DOHH2 (cell line): ENCODE measurements around the gene TRABD.
A peak's percentile ranks its signal among the peaks of the same experiment; 100 is the strongest.

Source experiments
- H3F3A ChIP-seq: fragments of 200-600 bp; sonication (generic), shearing (Covaris generic); 2 replicates; pipeline ENCODE4 v1.6.0; 2016; ENCODE audit warnings: antibody characterized with exemption, mild to moderate bottlenecking; ENCODE audit not compliant: control insufficient read depth, insufficient read depth
- H3K27ac ChIP-seq: fragments of 200-600 bp; sonication (generic); 2 replicates; pipeline ENCODE4 v1.5.1; 2014; ENCODE audit warnings: low read depth, mild to moderate bottlenecking, low read length, moderate library complexity
- H3K27me3 ChIP-seq: fragments of 200-600 bp; sonication (generic); 2 replicates; pipeline ENCODE4 v1.6.1; 2014; ENCODE audit warnings: mild to moderate bottlenecking, low read length, mixed read lengths; ENCODE audit not compliant: control insufficient read depth
- H3K36me3 ChIP-seq: fragments of 200-600 bp; sonication (generic); 2 replicates; pipeline ENCODE4 v1.6.1; 2014; ENCODE audit warnings: mild to moderate bottlenecking, low read length, moderate library complexity, mixed read lengths; ENCODE audit not compliant: control insufficient read depth
- H3K4me1 ChIP-seq: fragments of 200-600 bp; sonication (generic); 2 replicates; pipeline ENCODE4 v1.6.1; 2014; ENCODE audit warnings: mild to moderate bottlenecking, low read length, mixed read lengths; ENCODE audit not compliant: control insufficient read depth
- H3K4me2 ChIP-seq: fragments of 200-600 bp; sonication (generic); 2 replicates; pipeline ENCODE4 v1.6.0; 2014; ENCODE audit warnings: mild to moderate bottlenecking, low read length, moderate library complexity
- H3K4me3 ChIP-seq: fragments of 200-600 bp; sonication (generic); 2 replicates; pipeline ENCODE4 v1.5.1; 2014; ENCODE audit warnings: mild to moderate bottlenecking, low read length, mixed read lengths
- H3K79me2 ChIP-seq: fragments of 200-600 bp; sonication (generic); 2 replicates; pipeline ENCODE4 v1.6.1; 2014; ENCODE audit warnings: mild to moderate bottlenecking, low read length, mixed read lengths; ENCODE audit not compliant: control insufficient read depth
- H3K9me2 ChIP-seq: fragments of 200-600 bp; sonication (generic); replicated peaks from 2 replicates; pipeline ENCODE4 v1.6.1; 2014; ENCODE audit warnings: mild to moderate bottlenecking, low read length, mixed read lengths; ENCODE audit not compliant: control insufficient read depth
- H3K9me3 ChIP-seq: fragments of 200-600 bp; sonication (generic); 2 replicates; pipeline ENCODE4 v1.6.1; 2014; ENCODE audit warnings: antibody characterized with exemption, low read length, mixed read lengths; ENCODE audit not compliant: control insufficient read depth, insufficient read depth
- H4K20me1 ChIP-seq: fragments of 200-600 bp; sonication (generic); 2 replicates; pipeline ENCODE4 v1.6.0; 2014; ENCODE audit warnings: low read depth, mild to moderate bottlenecking, antibody characterized with exemption, low read length, moderate library complexity; ENCODE audit not compliant: control insufficient read depth, insufficient read depth
- EZH2phosphoT487 ChIP-seq: fragments of 200-600 bp; sonication (generic); IDR thresholded peaks from 2 replicates; pipeline ENCODE4 v1.6.1; 2017; ENCODE audit warnings: borderline replicate concordance, mild to moderate bottlenecking, antibody characterized with exemption, low read length, moderate library complexity, mixed read lengths
- TF ChIP-seq, protein P1 (sequence below): fragments of 200-600 bp; sonication (generic); IDR thresholded peaks from one replicate; pipeline ENCODE4 v1.5.1; 2014; ENCODE audit warnings: antibody characterized with exemption, mild to moderate bottlenecking, low read depth, low read length; ENCODE audit not compliant: poor library complexity, severe bottlenecking

Gene TRABD

DNA sequence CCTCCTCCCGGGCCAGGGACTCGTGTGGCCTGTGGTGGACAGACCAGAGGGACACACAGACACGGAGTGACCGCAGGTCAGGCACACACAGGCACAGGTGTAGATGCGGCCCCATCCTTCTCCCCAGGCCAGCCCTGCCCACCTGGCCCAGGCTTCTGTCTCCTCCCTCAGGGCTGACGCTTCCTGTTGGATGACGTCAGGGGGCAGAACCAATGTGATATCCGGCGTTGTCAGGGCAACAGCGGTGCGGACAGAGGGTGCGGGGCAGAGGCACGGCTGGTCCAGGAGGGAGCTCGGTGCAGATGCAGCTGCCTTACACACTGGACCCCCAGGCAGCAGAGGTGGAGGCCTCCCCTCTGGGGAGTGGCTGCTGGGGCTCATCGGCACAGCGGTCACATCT, 62.0 kb downstream of the TRABD start:
- Histone ChIP-seq H3K27ac (no peak overlapping the region), H3K4me2 (peak overlapping the region; percentile 12; the same call in 1 of the 2 replicates)

DNA sequence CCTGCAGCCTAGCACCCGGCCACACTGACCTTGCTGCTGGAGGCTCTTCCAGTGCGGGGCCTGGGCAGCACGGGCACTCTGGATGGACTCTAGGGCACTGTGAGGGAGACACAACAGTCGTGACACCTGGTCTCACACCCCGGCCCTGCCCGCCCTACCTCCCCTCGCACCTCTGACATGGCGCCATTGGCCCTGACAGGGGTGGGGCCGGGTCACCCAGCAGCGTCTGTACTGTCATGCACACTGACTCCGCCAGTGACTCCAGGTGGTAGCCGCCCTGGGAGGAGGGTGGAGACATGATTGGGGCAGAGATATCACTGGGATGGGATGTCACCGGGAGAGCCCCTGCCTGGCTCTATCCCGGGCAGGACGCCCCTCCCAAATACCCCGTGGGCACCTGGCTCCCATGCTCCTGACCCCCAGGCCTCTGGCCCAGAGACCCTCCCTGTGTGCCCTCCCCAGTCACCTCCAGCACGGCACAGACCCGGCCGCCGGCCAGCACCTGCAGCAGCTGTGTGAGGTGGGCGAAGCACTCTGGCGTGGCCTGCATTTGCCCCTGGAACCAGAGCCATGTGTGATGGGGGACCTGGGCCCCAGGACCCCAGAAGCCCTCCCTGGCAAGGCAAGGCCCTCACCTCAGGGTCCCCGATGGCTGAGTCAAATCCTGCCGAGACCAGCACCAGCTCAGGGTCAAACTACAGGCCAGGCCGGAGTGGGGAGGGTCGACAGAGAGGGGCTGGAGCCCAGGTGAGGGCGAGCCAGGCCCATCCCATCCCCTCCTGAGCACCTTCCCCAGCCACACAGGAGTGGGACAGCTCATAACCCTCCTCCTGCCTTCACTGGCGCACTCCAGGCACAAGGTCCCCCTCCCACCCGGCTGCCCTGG, 62.7 kb downstream of the TRABD start:
- H3K79me2 ChIP-seq = peaks cover 46% of the 10 kb centered on the region

More for the DNA sequence above, 62.0 kb downstream of the TRABD start:
- Histone ChIP-seq H3K36me3 (peaks cover 35% of the 10 kb centered on the region), H3K27me3 (no peaks in the 10 kb centered on the region), H3K4me3 (no peak overlapping the region), H4K20me1 (peaks cover 3% of the 10 kb centered on the region; the same call in 1 of the 2 replicates), H3K79me2 (peaks cover 53% of the 10 kb centered on the region), H3F3A (peaks cover 6% of the 10 kb centered on the region; the same call in 1 of the 2 replicates), H3K9me2 (no peaks in the 10 kb centered on the region), H3K9me3 (no peaks in the 10 kb centered on the region), H3K4me1 (peaks cover 41% of the 10 kb centered on the region)
- TF ChIP-seq EZH2phosphoT487 = no peak
- TF ChIP-seq, protein P1, sequence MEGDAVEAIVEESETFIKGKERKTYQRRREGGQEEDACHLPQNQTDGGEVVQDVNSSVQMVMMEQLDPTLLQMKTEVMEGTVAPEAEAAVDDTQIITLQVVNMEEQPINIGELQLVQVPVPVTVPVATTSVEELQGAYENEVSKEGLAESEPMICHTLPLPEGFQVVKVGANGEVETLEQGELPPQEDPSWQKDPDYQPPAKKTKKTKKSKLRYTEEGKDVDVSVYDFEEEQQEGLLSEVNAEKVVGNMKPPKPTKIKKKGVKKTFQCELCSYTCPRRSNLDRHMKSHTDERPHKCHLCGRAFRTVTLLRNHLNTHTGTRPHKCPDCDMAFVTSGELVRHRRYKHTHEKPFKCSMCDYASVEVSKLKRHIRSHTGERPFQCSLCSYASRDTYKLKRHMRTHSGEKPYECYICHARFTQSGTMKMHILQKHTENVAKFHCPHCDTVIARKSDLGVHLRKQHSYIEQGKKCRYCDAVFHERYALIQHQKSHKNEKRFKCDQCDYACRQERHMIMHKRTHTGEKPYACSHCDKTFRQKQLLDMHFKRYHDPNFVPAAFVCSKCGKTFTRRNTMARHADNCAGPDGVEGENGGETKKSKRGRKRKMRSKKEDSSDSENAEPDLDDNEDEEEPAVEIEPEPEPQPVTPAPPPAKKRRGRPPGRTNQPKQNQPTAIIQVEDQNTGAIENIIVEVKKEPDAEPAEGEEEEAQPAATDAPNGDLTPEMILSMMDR = no peak

More for the DNA sequence above, 62.7 kb downstream of the TRABD start:
- Histone ChIP-seq H3K36me3 (peaks cover 39% of the 10 kb centered on the region), H3K9me2 (no peaks in the 10 kb centered on the region), H3K4me3 (no peak overlapping the region), H3K27me3 (no peaks in the 10 kb centered on the region), H3F3A (peaks cover 7% of the 10 kb centered on the region), H3K27ac (no peak overlapping the region), H4K20me1 (peaks cover 3% of the 10 kb centered on the region; the same call in 1 of the 2 replicates), H3K4me2 (peak overlapping the region; percentile 12; the same call in 1 of the 2 replicates), H3K9me3 (no peaks in the 10 kb centered on the region), H3K4me1 (peaks cover 41% of the 10 kb centered on the region)
- TF ChIP-seq, protein P1 = no peak
- TF ChIP-seq EZH2phosphoT487 = no peak
